Nephron progenitor cell (in vitro differentiated cells): ENCODE data around the gene TOB2.
A peak's percentile ranks its signal among the peaks of the same experiment; 100 is the strongest.

Source experiments
- DNase-seq: peaks from one replicate; pipeline ENCODE4 v3.0.0; 2021
- H3K27ac Mint-ChIP-seq: 2 replicates; pipeline ENCODE4 v1.8.0; 2021; ENCODE audit warnings: mild to moderate bottlenecking, moderate library complexity, mixed read lengths
- H3K27me3 Mint-ChIP-seq: 2 replicates; pipeline ENCODE4 v1.8.0; 2021; ENCODE audit warnings: mild to moderate bottlenecking, low read depth, mixed read lengths; ENCODE audit not compliant: poor library complexity
- H3K36me3 Mint-ChIP-seq: 2 replicates; pipeline ENCODE4 v1.8.0; 2021; ENCODE audit warnings: low read depth, mixed read lengths
- H3K4me1 Mint-ChIP-seq: 2 replicates; pipeline ENCODE4 v1.8.0; 2021; ENCODE audit warnings: mixed read lengths
- H3K4me3 Mint-ChIP-seq: 2 replicates; pipeline ENCODE4 v1.8.0; 2021; ENCODE audit warnings: mild to moderate bottlenecking, moderate library complexity, mixed read lengths
- H3K9me3 Mint-ChIP-seq: 2 replicates; pipeline ENCODE4 v1.8.0; 2021; ENCODE audit warnings: mild to moderate bottlenecking, moderate library complexity, mixed read lengths
- CTCF ChIP-seq: fragments of 200-600 bp; sonication (generic); IDR thresholded peaks from 2 replicates; pipeline ENCODE4 v1.5.0; 2021; ENCODE audit warnings: antibody characterized with exemption

Gene TOB2

DNA sequence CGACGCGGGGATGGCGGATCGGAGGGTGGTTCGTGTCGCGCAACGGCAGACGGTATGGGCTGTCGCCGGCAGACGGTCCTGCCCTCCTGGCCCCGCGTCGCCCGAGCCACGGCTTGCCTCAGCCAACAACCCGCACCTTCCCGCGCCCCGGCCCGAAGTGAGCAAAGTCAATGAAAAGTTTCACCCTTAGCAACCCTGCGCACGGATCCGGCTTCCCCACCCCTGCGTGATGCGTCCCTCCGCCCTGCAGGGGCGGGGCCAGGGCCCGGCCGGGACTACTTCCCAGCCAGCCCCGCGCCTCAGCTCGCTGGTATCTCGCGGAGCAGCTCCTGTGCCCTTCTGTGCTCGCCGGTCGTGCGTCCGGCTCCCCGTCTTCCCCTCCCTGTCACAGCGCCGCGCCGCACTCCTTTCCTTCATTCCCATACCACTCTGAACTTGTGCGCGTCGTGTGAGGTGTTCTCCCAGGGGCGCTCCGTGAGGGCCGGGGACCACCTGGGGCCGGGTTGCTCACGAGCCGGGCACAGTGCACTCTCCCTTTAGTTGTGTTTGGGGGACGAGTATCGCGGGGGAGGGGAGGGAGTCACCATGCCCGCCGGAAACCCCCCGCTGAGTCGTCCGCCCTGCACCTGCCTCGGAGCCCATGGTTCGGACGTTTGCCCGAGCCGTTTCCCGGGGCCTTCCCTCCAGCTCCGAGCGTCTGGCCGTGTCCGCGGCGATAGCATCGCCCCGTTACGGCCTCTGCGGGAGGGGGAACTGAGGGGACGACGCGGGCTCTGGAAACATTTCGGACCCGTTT is at the start of gene TOB2:
Gene TOB2 (minus strand): TSS at position 163 of the 796 bp plus-strand sequence. CDS start 9,456 bp downstream, outside the sequence.
- Mint-ChIP-seq H3K36me3 (peaks cover 18% of the 10 kb centered on the region), H3K9me3 (no peaks in the 10 kb centered on the region), H3K27me3 (peaks cover 2% of the 10 kb centered on the region), H3K4me3 (peak within 1 kb of the TSS; percentile 98), H3K27ac (peak within 1 kb of the TSS; percentile 100), H3K4me1 (peaks cover 34% of the 10 kb centered on the region)
- TF ChIP-seq CTCF: no peak
- peak; percentile 95 for DNase-seq

GRCh38 chr22:41491374-41492100 is 44.9 kb upstream of the TOB2 start:
- peaks cover 2% of the 10 kb centered on the region for H3K27me3 Mint-ChIP-seq
- peak overlapping the region; percentile 67 for H3K27ac Mint-ChIP-seq
- no peak for DNase-seq
- H3K36me3 Mint-ChIP-seq: no peaks in the 10 kb centered on the region
- no peaks in the 10 kb centered on the region for H3K9me3 Mint-ChIP-seq
- TF ChIP-seq CTCF: no peak
- H3K4me3 Mint-ChIP-seq: no peak overlapping the region
- H3K4me1 Mint-ChIP-seq: peaks cover 14% of the 10 kb centered on the region

DNA sequence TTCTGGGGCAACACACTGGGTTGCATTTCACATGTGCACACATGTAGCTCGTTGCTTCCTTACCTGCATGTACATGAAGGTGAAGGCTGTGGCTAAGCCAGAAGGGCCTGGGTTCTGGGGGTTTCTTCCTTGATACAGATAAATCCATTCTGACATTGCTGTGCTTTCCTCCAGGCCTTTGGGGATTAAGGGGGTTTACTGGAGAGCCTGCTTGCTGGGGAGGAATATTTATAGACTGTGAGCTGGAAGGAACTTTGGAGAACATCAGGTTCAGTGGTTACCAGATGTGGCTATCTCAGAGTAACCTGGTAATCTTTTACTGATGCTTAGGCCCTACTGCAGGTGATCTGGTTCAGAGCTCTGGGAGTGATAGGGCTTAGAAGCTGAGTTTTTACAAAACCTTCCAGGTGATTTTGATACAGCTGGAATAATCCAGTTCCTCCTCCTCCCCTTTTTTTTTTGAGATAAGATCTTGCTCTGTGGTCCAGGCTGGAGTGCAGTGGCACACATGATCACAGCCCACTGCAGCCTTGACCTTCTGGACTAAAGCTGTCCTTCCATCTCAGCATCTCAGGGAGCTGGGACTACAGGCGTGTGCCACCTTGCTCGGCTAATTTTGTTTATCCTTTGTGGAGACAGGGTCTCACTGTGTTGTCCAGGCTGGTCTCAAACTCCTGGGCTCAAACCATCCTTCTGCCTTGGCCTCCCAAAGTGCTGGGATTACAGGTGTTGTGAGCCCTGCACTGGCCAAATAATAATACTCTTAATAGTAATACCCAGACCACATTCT is 42.2 kb upstream of the TOB2 start:
- no peak for DNase-seq
- H3K4me3 Mint-ChIP-seq: no peak overlapping the region
- peaks cover 19% of the 10 kb centered on the region for H3K4me1 Mint-ChIP-seq
- no peaks in the 10 kb centered on the region for H3K9me3 Mint-ChIP-seq
- H3K27ac Mint-ChIP-seq: peak overlapping the region; percentile 46
- H3K36me3 Mint-ChIP-seq: no peaks in the 10 kb centered on the region
- peaks cover 2% of the 10 kb centered on the region for H3K27me3 Mint-ChIP-seq
- no peak for TF ChIP-seq CTCF

DNA sequence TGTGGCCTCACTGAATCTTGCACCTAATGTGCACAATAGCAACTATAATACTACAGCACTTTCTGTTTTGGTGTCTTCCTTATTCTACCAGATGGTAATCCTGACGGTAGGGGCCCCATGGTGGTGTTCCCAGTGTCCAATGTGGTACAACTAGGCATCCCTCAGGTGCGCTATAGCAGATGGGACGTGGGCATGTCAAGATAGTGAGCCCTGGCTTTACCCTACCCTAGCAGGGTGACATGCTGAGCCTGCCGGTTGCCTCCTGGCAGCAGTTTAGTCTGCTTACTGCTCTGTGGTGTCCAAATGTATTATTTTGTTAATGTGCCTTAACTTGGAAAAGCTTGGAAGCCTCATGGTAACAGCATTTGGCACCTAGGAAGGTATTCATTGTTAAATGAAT is 41.5 kb upstream of the TOB2 start:
- TF ChIP-seq CTCF: no peak
- H3K4me1 Mint-ChIP-seq: peaks cover 19% of the 10 kb centered on the region
- no peak overlapping the region for H3K27ac Mint-ChIP-seq
- no peaks in the 10 kb centered on the region for H3K9me3 Mint-ChIP-seq
- DNase-seq: no peak
- no peak overlapping the region for H3K4me3 Mint-ChIP-seq
- peaks cover 2% of the 10 kb centered on the region for H3K27me3 Mint-ChIP-seq
- H3K36me3 Mint-ChIP-seq: no peaks in the 10 kb centered on the region

GRCh38 chr22:41487037-41487935 is 40.7 kb upstream of the TOB2 start:
- TF ChIP-seq CTCF: no peak
- Mint-ChIP-seq H3K27ac (peak overlapping the region; percentile 82), H3K27me3 (peaks cover 2% of the 10 kb centered on the region), H3K36me3 (no peaks in the 10 kb centered on the region), H3K4me3 (no peak overlapping the region), H3K9me3 (no peaks in the 10 kb centered on the region), H3K4me1 (peaks cover 19% of the 10 kb centered on the region)
- DNase-seq: no peak
